ENCODE data around the gene FZD7.
A peak's percentile ranks its signal among the peaks of the same experiment; 100 is the strongest.

FZD7 gene

DNA sequence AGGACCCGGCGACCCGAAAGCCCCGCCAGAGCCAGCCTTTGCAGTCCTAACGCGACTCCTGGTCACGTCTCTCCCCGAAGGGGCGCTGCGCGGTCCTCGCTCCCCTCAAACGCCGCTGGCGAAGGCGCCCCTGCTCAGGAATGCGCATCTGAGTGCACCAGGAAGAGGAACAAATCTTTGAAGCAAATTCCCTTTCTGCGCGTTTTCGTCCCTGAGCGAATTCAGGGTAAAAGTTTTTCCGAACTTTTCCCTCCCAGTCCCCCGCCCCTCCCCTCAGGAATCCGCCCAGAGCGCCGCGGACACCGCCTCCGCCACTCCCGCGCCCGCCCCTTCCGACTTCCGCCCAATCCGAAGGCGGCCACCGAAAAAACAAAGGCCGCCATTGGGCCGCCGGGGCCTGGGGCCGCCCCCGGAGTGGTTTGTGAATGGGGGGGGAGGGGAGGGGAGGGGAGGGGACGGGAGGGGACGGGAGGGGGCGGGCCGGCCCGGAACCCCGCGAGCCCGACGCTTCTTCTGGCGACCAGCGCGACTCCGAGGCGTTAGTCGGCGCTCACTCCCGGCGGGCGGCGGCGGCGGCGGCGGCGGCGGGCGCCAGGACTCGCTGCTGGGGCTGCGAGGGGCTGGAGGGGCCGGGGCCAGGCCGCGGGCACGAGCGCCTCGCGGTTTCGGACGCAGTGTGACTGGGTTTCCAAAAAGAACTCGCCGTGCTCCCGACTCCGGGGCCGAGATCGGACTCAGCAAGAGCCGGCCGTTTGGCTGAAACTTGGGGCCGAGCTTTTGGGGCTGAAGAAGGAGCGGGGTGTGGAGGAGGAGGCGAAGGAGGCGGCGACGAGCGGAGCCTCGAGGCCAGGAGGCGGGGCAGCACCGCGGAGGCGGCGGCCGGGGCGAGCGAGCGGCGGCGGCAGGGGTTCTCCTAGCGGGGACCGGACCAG, at the start of gene FZD7:
FZD7 (plus strand) TSS at position 539 of the 932 bp plus-strand sequence. CDS start 793 bp downstream, outside the sequence.
- DNase-seq = peak; percentile 74

- DNase-seq = no peak
Observed at GRCh38 chr2:201984333-201984732, 49.3 kb upstream of the FZD7 start.

GRCh38 chr2:201984800-201985525, 48.7 kb upstream of the FZD7 start:
- no peak for DNase-seq

- DNase-seq = no peak
Observed at GRCh38 chr2:201985728-201986462, 47.8 kb upstream of the FZD7 start.

GRCh38 chr2:201986463-201986735, 47.3 kb upstream of the FZD7 start:
- DNase-seq = no peak

GRCh38 chr2:201987426-201987825, 46.2 kb upstream of the FZD7 start:
- DNase-seq = no peak

DNA sequence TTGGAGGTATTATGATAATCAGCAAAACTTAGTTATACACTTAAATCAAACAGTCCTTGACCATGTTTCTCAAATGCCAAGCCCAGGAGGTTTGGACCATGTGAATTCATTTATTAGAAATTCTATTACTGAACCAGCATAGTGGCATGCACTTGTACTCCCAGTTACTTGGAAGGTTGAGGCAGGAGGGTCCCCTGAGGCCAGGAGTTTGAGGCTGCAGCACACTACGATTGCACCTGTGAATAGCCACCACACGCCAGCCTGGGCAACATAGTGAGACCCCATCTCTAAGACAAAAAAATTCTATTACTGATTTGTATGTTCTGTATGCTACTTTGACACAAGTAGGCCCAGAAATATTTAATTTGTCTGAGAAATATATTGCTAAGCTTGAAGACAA, 43.6 kb upstream of the FZD7 start:
- DNase-seq = no peak

- DNase-seq = no peak
Observed at GRCh38 chr2:201992960-201993359, 40.7 kb upstream of the FZD7 start.

DNA sequence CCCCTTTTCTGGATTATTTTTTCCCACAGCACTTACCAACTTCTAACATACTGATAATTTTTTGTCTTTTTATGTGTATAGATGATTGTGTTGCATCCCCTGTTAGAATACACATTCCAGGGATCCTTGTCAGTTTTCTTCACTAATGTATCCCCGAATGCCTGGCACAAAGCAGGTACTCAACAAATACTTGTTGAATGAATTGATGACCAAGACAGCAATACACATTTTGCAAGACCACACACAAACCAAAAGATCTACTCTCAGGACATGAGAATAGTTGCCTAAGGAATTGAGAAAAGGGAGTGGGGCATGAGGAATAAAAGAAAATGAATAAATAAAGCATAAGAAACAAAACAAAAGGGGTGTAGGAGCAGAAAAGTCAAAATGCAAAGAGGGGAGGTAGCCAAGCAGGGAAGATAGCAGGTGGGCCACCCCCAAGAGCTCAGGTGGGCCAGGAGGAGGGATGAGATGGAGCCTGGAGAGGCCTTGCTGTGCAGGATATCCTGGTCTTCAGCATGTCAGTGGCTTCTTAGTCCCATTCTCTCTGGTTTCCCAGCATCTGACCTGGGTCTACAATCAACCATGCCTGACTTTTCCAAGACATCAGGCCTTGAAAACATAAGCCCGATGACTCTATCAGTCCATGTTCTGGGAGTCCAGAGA, 38.5 kb upstream of the FZD7 start:
- no peak for DNase-seq

GRCh38 chr2:201996006-201996405, 37.6 kb upstream of the FZD7 start:
- no peak for DNase-seq

GRCh38 chr2:201996679-201997314, 36.9 kb upstream of the FZD7 start:
- no peak for DNase-seq

DNA sequence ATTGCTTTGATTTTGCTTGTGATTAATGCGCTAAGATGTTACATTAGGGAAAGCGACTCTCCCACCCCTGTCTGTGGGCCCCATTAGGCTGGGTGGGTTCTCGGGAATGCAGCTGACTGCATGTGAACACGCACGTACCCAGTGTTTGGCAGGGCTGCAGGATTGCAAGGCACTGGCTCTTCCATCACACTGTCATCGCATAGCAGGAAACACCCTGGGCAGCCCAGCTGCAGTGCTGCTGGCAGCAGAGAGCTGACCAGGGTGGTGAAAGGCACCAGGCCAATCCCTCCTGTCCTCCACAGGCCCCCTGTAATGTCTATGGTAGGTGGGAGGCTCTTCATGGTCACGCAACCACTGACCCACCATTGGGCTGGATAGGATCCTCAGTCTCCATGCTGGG, 34.4 kb upstream of the FZD7 start:
- DNase-seq = no peak

DNA sequence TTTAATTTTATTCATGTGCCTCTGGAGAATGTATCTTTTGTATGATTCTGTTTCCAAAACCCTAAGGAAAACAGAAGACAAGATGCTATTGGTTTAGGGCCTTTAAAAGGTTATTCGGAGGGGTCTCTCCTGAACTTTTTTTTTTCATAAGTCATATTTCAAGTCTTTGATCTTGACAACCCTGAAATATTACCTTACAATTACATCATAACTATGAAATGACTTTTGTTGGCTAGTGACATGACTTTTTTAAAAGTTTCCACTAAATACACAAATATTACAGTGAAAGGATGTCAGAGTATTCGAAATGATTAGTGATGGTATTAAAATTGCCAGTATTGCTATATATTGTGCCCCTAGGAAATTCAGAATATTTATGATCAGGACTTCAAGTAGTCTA, 31.8 kb upstream of the FZD7 start:
- DNase-seq = no peak

DNA sequence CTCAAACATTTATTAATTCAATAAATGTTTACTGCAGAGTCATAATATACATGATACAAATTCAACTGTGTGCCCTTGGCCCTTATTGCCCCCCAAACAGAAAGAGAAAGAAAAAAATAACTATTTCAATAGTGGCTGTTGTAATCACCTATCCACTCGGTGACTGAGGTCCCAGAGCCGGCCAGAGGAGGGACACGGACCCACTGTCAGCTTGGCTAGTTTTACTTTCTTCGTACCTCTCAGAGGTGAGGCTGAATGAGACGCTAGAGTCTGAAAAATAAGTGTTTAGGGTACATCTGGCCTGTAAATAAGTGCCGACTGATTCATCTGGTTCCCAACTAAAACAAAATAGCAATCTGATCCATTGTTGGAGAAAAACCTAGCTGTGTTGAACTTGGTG, 31.3 kb upstream of the FZD7 start:
- no peak for DNase-seq

GRCh38 chr2:202005272-202005887, 28.3 kb upstream of the FZD7 start:
- DNase-seq = no peak

DNA sequence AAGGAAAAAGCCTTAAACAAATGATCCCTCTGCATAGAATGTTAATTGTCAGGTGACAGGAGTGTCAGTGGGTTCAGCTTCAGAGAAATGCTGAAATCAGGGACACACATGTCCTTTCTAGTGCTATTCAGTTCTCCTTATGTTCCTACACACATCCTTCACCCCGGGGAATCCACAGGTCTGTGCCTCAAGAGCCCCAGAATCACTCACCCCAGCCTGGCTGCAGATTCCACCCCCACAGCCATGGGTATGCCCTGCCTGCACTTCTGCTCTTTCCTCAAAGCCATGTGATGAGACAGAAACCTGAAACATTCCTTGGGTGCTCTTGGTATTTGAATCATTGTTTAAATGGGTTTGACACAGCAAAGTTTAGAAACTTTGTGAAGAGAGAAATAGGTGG, 27.4 kb upstream of the FZD7 start:
- no peak for DNase-seq

GRCh38 chr2:202007015-202007982, 26.4 kb upstream of the FZD7 start:
- DNase-seq = no peak

GRCh38 chr2:202007983-202008354, 25.7 kb upstream of the FZD7 start:
- DNase-seq = no peak

- DNase-seq = no peak
Observed at GRCh38 chr2:202009019-202009481, 24.6 kb upstream of the FZD7 start.

- DNase-seq = no peak
Observed at GRCh38 chr2:202009581-202009980, 24.1 kb upstream of the FZD7 start.

DNA sequence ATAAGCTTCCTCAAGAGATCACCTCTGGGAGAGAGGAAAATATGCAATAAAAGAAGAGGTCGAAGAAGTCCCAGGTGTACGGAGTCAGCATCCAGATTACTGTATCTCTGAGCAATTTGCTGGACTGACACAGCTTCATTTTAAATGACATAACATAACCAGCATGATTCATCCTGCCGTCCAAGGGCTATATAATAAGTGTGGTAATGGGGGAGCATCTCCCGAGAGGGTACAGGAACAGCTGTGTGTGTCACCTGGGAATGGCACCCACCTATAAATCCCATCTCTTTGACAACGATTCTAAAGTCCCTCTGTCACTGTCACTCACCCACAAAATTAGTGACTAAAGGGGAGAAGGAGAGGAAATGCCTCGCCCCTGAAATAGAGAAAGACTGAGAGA, 19.3 kb upstream of the FZD7 start:
- no peak for DNase-seq

All from NCI-H510A (cell line).